Stimulated activated CD4-positive, alpha-beta T cell treated with anti-CD3 and anti-CD28 coated beads, TNF-alpha, amount 100 ng/mL, for 4 hours (primary cell): ENCODE results near the gene ZNF486.
"Not testable (repeated sequence)": the region's sequence is repeated elsewhere in the genome, so short reads cannot be mapped to it uniquely, and the experiment has no call there.

ENCODE experiments used
- DNase-seq, 3 experiments: peaks; one replicate each; pipeline ENCODE4 v3.0.0-alpha.2; 2020; ENCODE audit warnings: low read depth in 3 of 3

The ZNF486 gene

GRCh38 chr19:20233105-20233504 lies 66.1 kb downstream of the ZNF486 start:
- DNase-seq = no peak

- DNase-seq = no peak
Measured at GRCh38 chr19:20235156-20235555, 68.1 kb downstream of the ZNF486 start.

- DNase-seq = peak; percentile 68 to 74 (median 69)
Measured at GRCh38 chr19:20237773-20238623, 71.0 kb downstream of the ZNF486 start.

DNA sequence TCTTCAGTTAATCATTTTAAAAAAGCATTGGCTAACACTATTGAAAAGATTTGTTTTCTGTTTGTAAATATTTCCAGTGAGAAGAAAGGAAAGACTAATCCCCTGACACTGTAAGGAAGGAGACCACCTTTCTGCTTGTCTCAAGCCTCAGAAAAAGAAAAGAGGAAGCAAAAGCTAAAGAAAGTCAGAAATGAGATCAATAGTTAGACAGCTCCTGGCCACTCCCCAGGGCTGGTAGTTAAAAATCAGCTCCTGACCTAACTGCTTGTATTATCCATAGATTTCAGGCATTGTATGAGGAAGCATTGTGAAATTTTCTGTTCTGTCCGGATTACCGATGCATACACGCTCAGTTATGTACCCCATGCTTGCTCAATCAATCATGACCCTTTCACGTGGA lies 76.6 kb downstream of the ZNF486 start:
- DNase-seq = no peak

- DNase-seq = no peak
Measured at GRCh38 chr19:20244356-20244755, 77.3 kb downstream of the ZNF486 start.

DNA sequence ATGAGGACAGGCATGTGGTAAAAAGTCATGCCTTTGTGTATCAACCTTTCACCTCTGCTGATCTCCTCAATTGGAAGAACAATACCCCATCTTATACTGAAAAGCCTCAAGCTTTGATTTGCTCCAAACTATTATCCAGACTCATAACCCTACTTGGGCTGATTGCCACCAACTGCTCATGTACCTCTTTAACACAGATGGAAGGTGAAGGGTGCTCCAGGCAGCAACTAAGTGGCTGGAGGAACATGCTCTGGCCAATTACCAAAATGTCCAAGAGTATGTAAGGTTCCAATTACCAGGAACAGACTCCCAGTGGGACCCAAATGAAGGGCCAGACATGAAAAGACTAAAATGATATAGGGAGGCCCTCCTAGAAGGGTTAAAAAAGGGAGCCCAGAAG lies 78.3 kb downstream of the ZNF486 start:
- no peak for DNase-seq

DNA sequence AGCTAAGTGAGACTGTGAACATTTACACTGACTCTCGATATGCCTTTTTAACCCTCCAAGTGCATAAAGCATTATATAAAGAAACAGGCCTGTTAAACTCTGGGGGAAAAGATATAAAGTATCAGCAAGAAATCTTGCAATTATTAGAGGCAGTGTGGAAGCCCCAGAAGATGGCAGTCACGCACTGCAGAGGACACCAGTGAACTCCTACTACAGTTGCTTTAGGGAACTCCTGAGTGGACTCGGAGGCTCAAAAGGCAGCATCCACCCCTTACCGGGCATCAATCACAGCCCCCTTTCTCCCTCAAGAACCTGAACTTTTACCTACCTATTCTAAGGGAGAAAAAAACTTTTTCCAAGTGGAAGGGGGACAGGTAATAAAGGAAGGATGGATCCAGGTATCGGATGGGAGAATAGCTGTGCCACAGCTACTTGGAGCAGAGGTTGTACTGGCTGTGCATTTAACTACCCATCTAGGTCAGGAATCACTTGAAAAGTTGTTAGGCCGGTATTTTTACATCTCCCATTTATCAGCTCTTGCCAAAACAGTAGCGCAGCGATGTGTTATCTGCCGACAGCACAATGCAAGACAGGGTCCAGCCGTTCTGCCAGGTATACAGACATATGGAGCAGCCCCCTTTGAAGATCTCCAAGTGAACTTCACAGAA lies 80.1 kb downstream of the ZNF486 start:
- no peak for DNase-seq

DNA sequence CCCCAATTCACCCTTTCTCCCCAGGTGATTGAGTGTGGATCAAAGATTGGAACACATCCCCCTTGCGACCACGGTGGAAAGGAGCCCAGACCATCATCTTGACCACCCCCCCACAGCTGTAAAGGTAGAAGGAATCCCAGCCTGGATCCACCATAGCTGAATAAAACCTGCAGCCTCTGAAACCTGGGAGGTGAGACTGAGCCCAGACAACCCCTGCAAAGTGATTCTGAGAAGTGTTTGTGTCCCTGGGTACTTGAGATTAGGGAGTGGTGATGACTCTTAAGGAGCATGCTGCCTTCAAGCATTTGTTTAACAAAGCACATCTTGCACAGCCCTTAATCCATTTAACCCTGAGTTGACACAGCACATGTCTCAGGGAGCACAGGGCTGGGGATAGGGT lies 81.2 kb downstream of the ZNF486 start:
- DNase-seq = not testable (repeated sequence)
